Measurements from ENCODE around the gene DUSP28. TPM values are rescaled to one million over a fixed set of nuclear protein-coding genes. Genes with fewer than 3 reads are reported as not detected.
A peak's percentile ranks its signal among the peaks of the same experiment; 100 is the strongest.

The DUSP28 gene
- total RNA-seq, 1 experiment from 2014 or later = 2.2 TPM

DNA sequence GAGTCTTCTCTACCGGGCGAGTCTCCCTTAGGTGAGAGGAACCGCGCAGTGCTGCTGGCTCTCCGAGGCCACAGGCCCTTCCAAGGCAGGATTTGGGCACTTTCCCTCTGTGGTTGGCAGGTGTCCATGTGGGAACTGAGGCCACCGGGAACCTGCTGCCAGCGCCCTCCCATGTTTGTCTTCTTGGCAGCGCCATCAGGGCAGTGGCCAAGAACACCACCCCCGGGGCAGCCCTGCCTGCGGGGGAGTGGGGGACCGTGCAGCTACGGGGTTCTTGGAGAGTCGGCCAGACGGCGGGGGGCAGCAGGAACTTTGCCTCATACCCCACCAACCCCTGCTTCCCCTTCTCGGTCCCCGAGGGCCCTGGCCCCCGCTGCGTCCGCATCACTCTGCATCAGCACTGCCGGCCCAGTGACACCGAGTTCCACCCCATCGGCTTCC is 36.4 kb downstream of the DUSP28 start:
- BruUV-seq (replicated peaks) = no TSS peak
- Histone ChIP-seq H3K9me3 (no peaks in the 10 kb centered on the region), H3K27me3 (replicated peaks; ENCODE audit: control insufficient read depth, insufficient read depth, low read length) (no peaks in the 10 kb centered on the region), H3K4me3 (ENCODE audit: low read depth, low read length) (no peak overlapping the region), H3K4me1 (no peaks in the 10 kb centered on the region), H3K36me3 (ENCODE audit: control insufficient read depth, insufficient read depth, low read length) (no peaks in the 10 kb centered on the region; the same call in 1 of the 2 replicates)
- DNase-seq = peak in 1 of 2 experiments; percentile 19
- Mint-ChIP-seq H3K4me3 (ENCODE audit: unreplicated experiment) (no peak overlapping the region), H3K36me3 (ENCODE audit: insufficient read depth, unreplicated experiment) (no peaks in the 10 kb centered on the region), H3K27me3 (ENCODE audit: insufficient read depth, unreplicated experiment) (no peaks in the 10 kb centered on the region), H3K9me3 (ENCODE audit: unreplicated experiment) (no peaks in the 10 kb centered on the region), H3K4me1 (ENCODE audit: low read depth, unreplicated experiment) (no peaks in the 10 kb centered on the region), H3K27ac (ENCODE audit: unreplicated experiment) (no peak overlapping the region)
- intact Hi-C loops (cut with micrococcal nuclease; ENCODE audit: unreplicated experiment) = no loop called here
- TF ChIP-seq, protein P1, sequence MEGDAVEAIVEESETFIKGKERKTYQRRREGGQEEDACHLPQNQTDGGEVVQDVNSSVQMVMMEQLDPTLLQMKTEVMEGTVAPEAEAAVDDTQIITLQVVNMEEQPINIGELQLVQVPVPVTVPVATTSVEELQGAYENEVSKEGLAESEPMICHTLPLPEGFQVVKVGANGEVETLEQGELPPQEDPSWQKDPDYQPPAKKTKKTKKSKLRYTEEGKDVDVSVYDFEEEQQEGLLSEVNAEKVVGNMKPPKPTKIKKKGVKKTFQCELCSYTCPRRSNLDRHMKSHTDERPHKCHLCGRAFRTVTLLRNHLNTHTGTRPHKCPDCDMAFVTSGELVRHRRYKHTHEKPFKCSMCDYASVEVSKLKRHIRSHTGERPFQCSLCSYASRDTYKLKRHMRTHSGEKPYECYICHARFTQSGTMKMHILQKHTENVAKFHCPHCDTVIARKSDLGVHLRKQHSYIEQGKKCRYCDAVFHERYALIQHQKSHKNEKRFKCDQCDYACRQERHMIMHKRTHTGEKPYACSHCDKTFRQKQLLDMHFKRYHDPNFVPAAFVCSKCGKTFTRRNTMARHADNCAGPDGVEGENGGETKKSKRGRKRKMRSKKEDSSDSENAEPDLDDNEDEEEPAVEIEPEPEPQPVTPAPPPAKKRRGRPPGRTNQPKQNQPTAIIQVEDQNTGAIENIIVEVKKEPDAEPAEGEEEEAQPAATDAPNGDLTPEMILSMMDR (IDR thresholded peaks at IDR 0.05; ENCODE audit: insufficient read depth in 1 of 2, low read depth in 1 of 2, low read length in 1 of 2, severe bottlenecking in 1 of 2, unreplicated experiment in 1 of 2) = no peak
- POLR2A ChIA-PET = no interaction called here
- CTCF ChIA-PET = interaction anchor here (1.0 kb wide), 1 partner anchor 10 kb away, joined by 3 read pairs; no protein-coding TSS in a partner anchor

DNA sequence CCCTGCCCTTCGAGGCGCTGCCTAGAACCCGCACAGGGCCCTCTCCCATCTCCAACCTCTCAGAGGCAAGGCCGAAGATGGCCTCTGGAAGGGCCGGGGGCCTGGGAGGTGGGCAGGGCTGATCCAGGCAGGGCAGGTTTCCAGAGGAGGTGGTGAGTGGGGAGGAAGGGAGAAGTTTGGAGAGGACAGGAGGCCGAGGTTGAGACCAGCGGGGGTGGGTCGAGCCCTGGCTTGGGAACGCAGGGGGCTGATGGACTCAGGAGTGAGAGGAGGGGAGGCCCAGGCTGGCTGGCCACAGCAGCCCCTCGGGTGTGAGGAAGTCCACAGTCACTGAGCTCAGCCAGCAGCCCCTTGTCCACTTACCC is 36.9 kb downstream of the DUSP28 start:
- no peak overlapping the region for H3K4me3 Mint-ChIP-seq (ENCODE audit: unreplicated experiment)

DNA sequence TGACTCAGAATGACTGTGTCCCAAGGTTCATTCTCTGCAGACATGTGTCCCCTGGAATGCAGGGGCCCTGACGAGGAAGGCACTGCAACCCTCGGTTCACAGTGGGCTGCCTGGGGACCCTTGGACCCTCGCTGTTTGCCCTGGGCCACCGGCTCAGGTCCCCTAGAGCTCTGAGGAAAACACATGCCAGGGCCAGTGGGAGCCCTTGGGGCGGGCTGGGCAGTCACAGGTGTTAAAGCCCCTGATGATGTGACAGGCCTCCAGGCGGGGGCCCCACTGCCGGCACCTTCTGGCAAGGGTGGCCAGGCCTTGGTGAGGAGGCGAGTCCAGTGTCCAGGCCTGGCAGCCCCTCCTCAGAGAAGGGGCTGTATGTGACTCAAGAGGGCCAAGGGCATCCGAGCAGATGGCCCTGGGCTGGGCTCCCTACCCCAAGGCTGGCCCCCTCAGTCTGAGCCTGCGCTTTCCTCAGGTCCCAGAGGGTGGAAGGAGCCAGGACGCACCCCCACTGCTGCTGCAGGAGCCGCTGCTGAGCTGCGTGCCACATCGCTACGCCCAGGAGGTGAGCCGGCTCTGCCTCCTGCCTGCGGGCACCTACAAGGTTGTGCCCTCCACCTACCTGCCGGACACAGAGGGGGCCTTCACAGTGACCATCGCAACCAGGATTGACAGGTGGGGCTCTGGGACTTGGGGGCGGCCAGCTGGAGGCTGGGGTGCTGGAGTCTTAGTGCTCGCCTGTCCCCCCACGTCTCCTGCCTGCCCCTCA is 37.4 kb downstream of the DUSP28 start:
- POLR2A ChIA-PET = no interaction called here
- TF ChIP-seq, protein P1 (IDR thresholded peaks at IDR 0.05; ENCODE audit: insufficient read depth in 1 of 2, low read depth in 1 of 2, low read length in 1 of 2, severe bottlenecking in 1 of 2, unreplicated experiment in 1 of 2) = no peak
- Histone ChIP-seq H3K9me3 (no peaks in the 10 kb centered on the region), H3K27me3 (replicated peaks; ENCODE audit: control insufficient read depth, insufficient read depth, low read length) (no peaks in the 10 kb centered on the region), H3K36me3 (ENCODE audit: control insufficient read depth, insufficient read depth, low read length) (no peaks in the 10 kb centered on the region; the same call in 1 of the 2 replicates), H3K4me1 (no peaks in the 10 kb centered on the region), H3K4me3 (ENCODE audit: low read depth, low read length) (no peak overlapping the region)
- intact Hi-C loops (cut with micrococcal nuclease; ENCODE audit: unreplicated experiment) = no loop called here
- DNase-seq = peak in 1 of 2 experiments; percentile 13
- no peak overlapping the region for H3K27ac Mint-ChIP-seq (ENCODE audit: unreplicated experiment)
- H3K4me3 Mint-ChIP-seq (ENCODE audit: unreplicated experiment) = no peak overlapping the region
- no peaks in the 10 kb centered on the region for H3K4me1 Mint-ChIP-seq (ENCODE audit: low read depth, unreplicated experiment)
- H3K27me3 Mint-ChIP-seq (ENCODE audit: insufficient read depth, unreplicated experiment) = no peaks in the 10 kb centered on the region
- CTCF ChIA-PET = interaction anchor here (1.0 kb wide), 1 partner anchor 11 kb away, joined by 3 read pairs; no protein-coding TSS in a partner anchor
- no peaks in the 10 kb centered on the region for H3K9me3 Mint-ChIP-seq (ENCODE audit: unreplicated experiment)
- H3K36me3 Mint-ChIP-seq (ENCODE audit: insufficient read depth, unreplicated experiment) = no peaks in the 10 kb centered on the region
- BruUV-seq (replicated peaks) = no TSS peak

More for the DNA sequence above, 36.9 kb downstream of the DUSP28 start:
- Histone ChIP-seq H3K27me3 (replicated peaks; ENCODE audit: control insufficient read depth, insufficient read depth, low read length) (no peaks in the 10 kb centered on the region), H3K4me3 (ENCODE audit: low read depth, low read length) (no peak overlapping the region), H3K4me1 (no peaks in the 10 kb centered on the region), H3K9me3 (no peaks in the 10 kb centered on the region), H3K36me3 (ENCODE audit: control insufficient read depth, insufficient read depth, low read length) (no peaks in the 10 kb centered on the region; the same call in 1 of the 2 replicates)
- no peaks in the 10 kb centered on the region for H3K4me1 Mint-ChIP-seq (ENCODE audit: low read depth, unreplicated experiment)
- H3K36me3 Mint-ChIP-seq (ENCODE audit: insufficient read depth, unreplicated experiment) = no peaks in the 10 kb centered on the region
- CTCF ChIA-PET = interaction anchor here (1.0 kb wide), 1 partner anchor 10 kb away, joined by 3 read pairs; no protein-coding TSS in a partner anchor
- no TSS peak for BruUV-seq (replicated peaks)
- intact Hi-C loops (cut with micrococcal nuclease; ENCODE audit: unreplicated experiment) = no loop called here
- H3K27ac Mint-ChIP-seq (ENCODE audit: unreplicated experiment) = no peak overlapping the region
- no peaks in the 10 kb centered on the region for H3K9me3 Mint-ChIP-seq (ENCODE audit: unreplicated experiment)
- POLR2A ChIA-PET = no interaction called here
- TF ChIP-seq, protein P1 (IDR thresholded peaks at IDR 0.05; ENCODE audit: insufficient read depth in 1 of 2, low read depth in 1 of 2, low read length in 1 of 2, severe bottlenecking in 1 of 2, unreplicated experiment in 1 of 2) = no peak
- DNase-seq = peak in 1 of 2 experiments; percentile 8
- no peaks in the 10 kb centered on the region for H3K27me3 Mint-ChIP-seq (ENCODE audit: insufficient read depth, unreplicated experiment)
